PC-3 (cell line): ENCODE data around the gene PLOD2. TPM values are rescaled to one million over a fixed set of nuclear protein-coding genes. Genes with fewer than 3 reads are reported as not detected.

ENCODE experiments used
- ATAC-seq: fragments of 200-7000 bp; cut with Tn5 transposase; 2 replicates; pipeline ENCODE4 v1.9.1; 2020; ENCODE audit warnings: mild to moderate bottlenecking, moderate library complexity
- BruUV-seq: library from RNA; stranded (reverse); fragments of 400-500 nt; replicated peaks from 2 replicates; lab custom pipeline; 2021; lab: Mats Ljungman, UMichigan
- CTCF ChIA-PET: fragments of 300-600 bp; sonication (Branson Sonifier 250); formaldehyde crosslinking; loops from one replicate; lab custom pipeline; 2022; ENCODE audit warnings: antibody characterized with exemption; lab: Charles Lee
- POLR2A ChIA-PET: fragments of 300-600 bp; sonication (Branson Sonifier 250); formaldehyde crosslinking; loops from one replicate; lab custom pipeline; 2022; ENCODE audit warnings: antibody characterized with exemption; ENCODE audit not compliant: unreplicated experiment; lab: Charles Lee
- DNase-seq: peaks from one replicate; pipeline ENCODE4 v3.0.0-alpha.2; 2015
- H2AFZ ChIP-seq: fragments of 300-600 bp; sonication (generic); 2 replicates; pipeline ENCODE4 v1.6.0; 2016; ENCODE audit warnings: antibody characterized with exemption, low read length
- H3F3A ChIP-seq: fragments of 300-600 bp; sonication (generic); one replicate; pipeline ENCODE4 v1.6.0; 2017; ENCODE audit warnings: antibody characterized with exemption, low read length, control low read depth, mild to moderate bottlenecking; ENCODE audit not compliant: unreplicated experiment
- H3K27ac ChIP-seq: fragments of 300-600 bp; sonication (generic); 2 replicates; pipeline ENCODE4 v1.5.1; 2016; ENCODE audit warnings: mild to moderate bottlenecking, low read length
- H3K27me3 ChIP-seq: fragments of 300-600 bp; sonication (generic); 2 replicates; pipeline ENCODE4 v1.6.1; 2016; ENCODE audit warnings: low read length, mixed read lengths
- H3K36me3 ChIP-seq: fragments of 300-600 bp; sonication (generic); 2 replicates; pipeline ENCODE4 v1.6.1; 2016; ENCODE audit warnings: low read depth, mixed run types, low read length, mixed read lengths
- H3K4me1 ChIP-seq: fragments of 300-600 bp; sonication (generic); 2 replicates; pipeline ENCODE4 v1.5.1; 2016; ENCODE audit warnings: low read length; ENCODE audit not compliant: insufficient read depth
- H3K4me2 ChIP-seq: fragments of 300-600 bp; sonication (generic); 2 replicates; pipeline ENCODE4 v1.6.0; 2016; ENCODE audit warnings: low read length
- H3K4me3 ChIP-seq: fragments of 300-600 bp; sonication (generic); 2 replicates; pipeline ENCODE4 v1.5.1; 2016; ENCODE audit warnings: mild to moderate bottlenecking, low read length, mixed read lengths
- H3K79me2 ChIP-seq: fragments of 300-600 bp; sonication (generic); 2 replicates; pipeline ENCODE4 v1.6.1; 2017; ENCODE audit warnings: low read length, mixed read lengths
- H3K9ac ChIP-seq: fragments of 300-600 bp; sonication (generic); 2 replicates; pipeline ENCODE4 v1.6.0; 2016; ENCODE audit warnings: mild to moderate bottlenecking, low read length
- H3K9me2 ChIP-seq: fragments of 300-600 bp; sonication (generic); replicated peaks from 2 replicates; pipeline ENCODE4 v1.6.1; 2016; ENCODE audit warnings: mixed run types, low read length, mixed read lengths
- H3K9me3 ChIP-seq: fragments of 300-600 bp; sonication (generic); 2 replicates; pipeline ENCODE4 v1.6.1; 2016; ENCODE audit warnings: low read length, mixed read lengths
- H4K20me1 ChIP-seq: fragments of 300-600 bp; sonication (generic); 2 replicates; pipeline ENCODE4 v1.6.1; 2016; ENCODE audit warnings: low read length, mixed read lengths
- CTCF ChIP-seq: fragments of 300-600 bp; sonication (generic); conservative IDR thresholded peaks from 2 replicates; pipeline ENCODE4 v1.5.1; 2017; ENCODE audit warnings: antibody characterized with exemption, low read depth, mild to moderate bottlenecking, low read length
- EZH2 ChIP-seq: fragments of 300-600 bp; sonication (generic); IDR thresholded peaks from one replicate; pipeline ENCODE4 v1.6.1; 2017; ENCODE audit warnings: antibody characterized with exemption, mild to moderate bottlenecking, low read length; ENCODE audit not compliant: unreplicated experiment
- EZH2phosphoT487 ChIP-seq: fragments of 300-600 bp; sonication (generic); IDR thresholded peaks from 2 replicates; pipeline ENCODE4 v1.6.1; 2018; ENCODE audit warnings: mild to moderate bottlenecking, antibody characterized with exemption, low read length, borderline replicate concordance
- intact Hi-C: fragments of 100-400 bp; cut with micrococcal nuclease; formaldehyde crosslinking; loops from 2 replicates; pipeline ENCODE4 v1.9.0; 2023
- total RNA-seq: library from RNA; depleted of rRNA; stranded (reverse); fragments of >200 nt; gene quantifications from 2 replicates; pipeline ENCODE4 v1.2.3, GENCODE V29; 2014

The PLOD2 gene
- total RNA-seq, 1 experiment from 2014 or later: 76.1 TPM

DNA sequence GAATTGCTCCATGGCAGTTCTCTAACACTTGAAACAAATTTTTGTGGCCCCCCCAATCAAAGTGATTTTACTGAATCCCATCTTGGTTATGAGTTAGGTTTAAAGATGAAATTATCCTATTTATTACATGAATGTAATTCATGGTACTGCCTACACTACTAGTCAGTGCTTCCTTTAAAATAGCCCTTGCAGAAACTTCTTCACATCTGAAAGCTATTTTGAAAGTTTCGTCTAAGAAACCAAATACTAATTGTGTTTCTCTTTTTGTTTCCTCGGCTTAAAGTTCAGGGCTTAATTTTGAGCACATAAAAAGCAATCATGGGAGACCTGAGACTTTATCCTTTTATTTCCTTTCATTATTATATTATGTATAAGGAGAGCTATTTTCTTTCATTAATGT lies 72.1 kb downstream of the PLOD2 start:
- no peak overlapping the region for H3K9ac ChIP-seq
- 0 out of 2 replicates have a peak, but pooled peaks cover 1% of the 10 kb centered on the region for H3K4me1 ChIP-seq
- intact Hi-C loops: loop anchor here (5.0 kb wide), 1 partner anchor 38 kb away; no protein-coding TSS in a partner anchor
- no peak overlapping the region for H3K27ac ChIP-seq
- H3K4me3 ChIP-seq: no peak overlapping the region
- H3K9me2 ChIP-seq: no peaks in the 10 kb centered on the region
- H3K27me3 ChIP-seq: no peaks in the 10 kb centered on the region
- TF ChIP-seq CTCF: no peak
- no peak for TF ChIP-seq EZH2
- TF ChIP-seq EZH2phosphoT487: no peak
- ChIA-PET CTCF (no interaction called here), POLR2A (no interaction called here)
- H3F3A ChIP-seq: no peaks in the 10 kb centered on the region
- no peak for DNase-seq
- H3K9me3 ChIP-seq: no peaks in the 10 kb centered on the region
- no peak overlapping the region for H3K4me2 ChIP-seq
- ATAC-seq: no peak
- no peaks in the 10 kb centered on the region for H4K20me1 ChIP-seq
- H3K36me3 ChIP-seq: peaks cover 16% of the 10 kb centered on the region
- no TSS peak for BruUV-seq
- no peak overlapping the region for H2AFZ ChIP-seq
- peaks cover 10% of the 10 kb centered on the region for H3K79me2 ChIP-seq

GRCh38 chr3:146087116-146087515 lies 73.9 kb downstream of the PLOD2 start:
- no peaks in the 10 kb centered on the region for H3K27me3 ChIP-seq
- intact Hi-C loops: loop anchor here (5.0 kb wide), 1 partner anchor 40 kb away; no protein-coding TSS in a partner anchor
- no peaks in the 10 kb centered on the region for H3F3A ChIP-seq
- H2AFZ ChIP-seq: no peak overlapping the region
- ChIA-PET CTCF (no interaction called here), POLR2A (no interaction called here)
- H4K20me1 ChIP-seq: no peaks in the 10 kb centered on the region
- peaks cover 16% of the 10 kb centered on the region for H3K36me3 ChIP-seq
- no peak overlapping the region for H3K4me2 ChIP-seq
- TF ChIP-seq EZH2 (no peak), CTCF (no peak), EZH2phosphoT487 (no peak)
- no peak overlapping the region for H3K27ac ChIP-seq
- no peak overlapping the region for H3K4me3 ChIP-seq
- ATAC-seq (no peak), DNase-seq (no peak)
- H3K79me2 ChIP-seq: peaks cover 8% of the 10 kb centered on the region
- H3K4me1 ChIP-seq: no peaks in the 10 kb centered on the region
- no peaks in the 10 kb centered on the region for H3K9me2 ChIP-seq
- BruUV-seq: no TSS peak
- no peak overlapping the region for H3K9ac ChIP-seq
- H3K9me3 ChIP-seq: no peaks in the 10 kb centered on the region

DNA sequence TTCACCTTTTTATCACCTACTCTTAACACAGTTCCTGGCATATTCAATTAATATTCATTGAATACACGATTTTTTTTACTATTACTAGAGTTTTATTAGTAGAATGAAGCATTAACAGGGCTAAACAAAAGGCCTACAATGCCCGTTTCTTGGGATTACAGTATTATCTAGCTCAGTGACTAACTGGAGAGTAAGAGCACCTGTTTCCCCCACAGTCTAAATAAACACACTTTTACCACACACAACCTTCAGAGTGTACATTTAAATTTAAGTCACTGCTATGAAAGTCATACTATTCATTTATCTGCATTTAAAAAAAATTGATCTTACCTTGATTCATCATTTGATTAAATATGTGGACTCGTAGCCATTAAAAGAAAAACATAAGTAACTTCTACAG lies 74.8 kb downstream of the PLOD2 start:
- H3K4me2 ChIP-seq: no peak overlapping the region
- no peaks in the 10 kb centered on the region for H3K4me1 ChIP-seq
- H3K27me3 ChIP-seq: no peaks in the 10 kb centered on the region
- H3K9me2 ChIP-seq: no peaks in the 10 kb centered on the region
- no peak for TF ChIP-seq CTCF
- no peak for TF ChIP-seq EZH2phosphoT487
- TF ChIP-seq EZH2: no peak
- H3K9me3 ChIP-seq: no peaks in the 10 kb centered on the region
- H2AFZ ChIP-seq: no peak overlapping the region
- no peaks in the 10 kb centered on the region for H3F3A ChIP-seq
- no peaks in the 10 kb centered on the region for H4K20me1 ChIP-seq
- CTCF ChIA-PET: no interaction called here
- ATAC-seq: peak; percentile 35; the same call in 1 of the 2 replicates
- peaks cover 2% of the 10 kb centered on the region for H3K79me2 ChIP-seq
- no peak overlapping the region for H3K27ac ChIP-seq
- no TSS peak for BruUV-seq
- no peak overlapping the region for H3K4me3 ChIP-seq
- POLR2A ChIA-PET: no interaction called here
- peaks cover 15% of the 10 kb centered on the region for H3K36me3 ChIP-seq
- H3K9ac ChIP-seq: no peak overlapping the region
- DNase-seq: no peak
- intact Hi-C loops: loop anchor here (5.0 kb wide), 1 partner anchor 41 kb away; no protein-coding TSS in a partner anchor
